ENCODE measurements around the gene ALKBH5. TPM values are rescaled to one million over a fixed set of nuclear protein-coding genes. Genes with fewer than 3 reads are reported as not detected.

Gene ALKBH5
- total RNA-seq, 1 experiment from 2014 or later: 97.8 TPM

GRCh38 chr17:18177722-18178121 lies 5.9 kb upstream of the ALKBH5 start:
- Histone ChIP-seq H3K36me3 (ENCODE audit: control insufficient read depth in 1 of 2, insufficient read depth in 2 of 2, low read length in 2 of 2) (no peaks in the 10 kb centered on the region), H4K20me1 (ENCODE audit: insufficient read depth) (no peaks in the 10 kb centered on the region), H3K27me3 (ENCODE audit: insufficient read depth, low read length) (no peaks in the 10 kb centered on the region), H3K27ac (ENCODE audit: low read depth, low read length) (no peak overlapping the region), H3K9me2 (ENCODE audit: insufficient read depth) (no peaks in the 10 kb centered on the region), H3K4me3 (replicated peaks in 1 of 2; ENCODE audit: low read depth in 1 of 2, low read length in 2 of 2) (no peak overlapping the region), H3K9ac (ENCODE audit: low read length) (no peak overlapping the region), H3K79me2 (ENCODE audit: insufficient read depth, low read length) (no peaks in the 10 kb centered on the region), H3K9me3 (ENCODE audit: control insufficient read depth in 1 of 2, insufficient read depth in 1 of 2, low read depth in 1 of 2, low read length in 2 of 2) (no peaks in the 10 kb centered on the region), H3K4me2 (ENCODE audit: low read length) (no peak overlapping the region), H3K4me1 (ENCODE audit: control insufficient read depth in 1 of 2, insufficient read depth in 2 of 2, low read length in 2 of 2) (peaks cover 3 to 13% of the 10 kb centered on the region in 2 experiments; a peak in 3 of 4 replicates), H2AFZ (ENCODE audit: low read depth, low read length, poor library complexity, severe bottlenecking) (no peak overlapping the region)
- DNase-seq (ENCODE audit: low read depth, low spot score) (no peak), ATAC-seq (no peak)
- BruUV-seq (replicated peaks): no TSS peak
- ChIA-PET RAD21 (ENCODE audit: low non-redundant PET in 1 of 2, low total read pairs in 2 of 2, uncharacterized antibody in 2 of 2, unreplicated experiment in 2 of 2) (no interaction called here), POLR2A (no interaction called here), CTCF (no interaction called here)
- TF ChIP-seq YY1 (IDR thresholded peaks at IDR 0.05; ENCODE audit: extremely low read depth, insufficient replicate concordance, low read depth, low read length) (no peak), ZFX (IDR thresholded peaks at IDR 0.05) (no peak), EZH2 (IDR thresholded peaks at IDR 0.05) (no peak), ATF3 (IDR thresholded peaks at IDR 0.05) (no peak), JUND (IDR thresholded peaks at IDR 0.05) (no peak), REST (IDR thresholded peaks at IDR 0.05; ENCODE audit: low read depth) (no peak), SRF (IDR thresholded peaks at IDR 0.05; ENCODE audit: low read depth) (no peak), CTCF (IDR thresholded peaks at IDR 0.05 in 2 of 3, conservative IDR thresholded peaks at IDR 0.05 in 1 of 3; ENCODE audit: borderline replicate concordance in 1 of 3, insufficient read depth in 1 of 3, low read depth in 2 of 3, low read length in 2 of 3) (no peak), SP1 (IDR thresholded peaks at IDR 0.05; ENCODE audit: low read depth) (no peak), ZBTB33 (IDR thresholded peaks at IDR 0.05; ENCODE audit: extremely low read depth, insufficient replicate concordance, low read length) (no peak), ELF1 (IDR thresholded peaks at IDR 0.05; ENCODE audit: borderline replicate concordance, low read depth) (no peak), POLR2AphosphoS5 (IDR thresholded peaks at IDR 0.05; ENCODE audit: low read depth, low read length) (no peak), MAX (IDR thresholded peaks at IDR 0.05) (no peak), EGR1 (IDR thresholded peaks at IDR 0.05; ENCODE audit: low read depth) (no peak), RAD21 (IDR thresholded peaks at IDR 0.05; ENCODE audit: low read depth) (no peak), EZH2phosphoT487 (IDR thresholded peaks at IDR 0.05; ENCODE audit: borderline replicate concordance) (no peak)
- intact Hi-C loops (cut with micrococcal nuclease): no loop called here
